Measurements from ENCODE around the gene VPS52. TPM values are rescaled to one million over a fixed set of nuclear protein-coding genes. Genes with fewer than 3 reads are reported as not detected.

Gene VPS52
- total and polyA plus RNA-seq, 5 donors: 31.1 to 39.1 (median 34.6) TPM

DNA sequence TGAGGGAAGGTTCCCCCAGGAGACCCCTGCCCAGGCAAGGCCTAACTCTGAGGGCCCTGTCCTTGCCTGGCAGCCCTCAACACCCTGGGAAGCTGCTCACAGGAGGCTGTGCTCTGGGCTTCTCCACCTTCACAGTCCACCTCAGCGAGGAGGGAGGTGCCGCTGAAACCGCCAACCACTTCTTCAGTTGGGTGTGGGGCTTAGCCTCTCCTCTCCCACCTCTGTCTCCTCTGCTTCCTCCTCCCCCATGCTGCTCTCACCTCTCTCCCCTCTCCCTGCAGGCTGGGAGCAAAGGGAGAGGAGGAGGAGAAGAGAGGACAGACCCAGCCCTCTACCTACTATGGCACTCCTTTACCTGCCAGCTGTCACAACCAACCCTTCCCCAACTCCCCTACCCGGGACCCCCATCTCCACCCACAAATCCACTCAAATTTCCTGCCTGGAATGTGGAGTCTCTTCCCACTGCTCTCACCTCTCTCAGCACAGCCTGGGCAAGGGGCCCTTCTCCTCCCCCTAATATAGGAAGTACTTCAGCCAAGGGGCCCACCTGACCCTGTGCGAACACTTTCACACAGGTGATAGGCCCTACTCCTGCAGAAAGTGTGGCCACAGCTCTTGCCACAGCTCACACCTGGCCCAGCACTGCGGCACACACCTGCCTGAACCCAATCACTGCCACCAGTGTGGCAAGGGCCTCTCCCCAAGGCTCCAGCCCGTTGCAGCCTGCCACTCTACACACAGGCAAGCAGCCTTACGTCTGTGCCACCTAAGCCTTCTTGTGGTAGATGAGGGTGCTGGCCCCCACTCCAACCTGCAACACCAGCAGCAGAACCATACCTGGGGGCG is 56.2 kb downstream of the VPS52 start:
- H3K27me3 ChIP-seq (ENCODE audit: control insufficient read depth, insufficient read depth): no peaks in the 10 kb centered on the region
- no peak for ATAC-seq
- intact Hi-C loops (cut with DNase I): no loop called here
- H3K27ac ChIP-seq (ENCODE audit: low read length): no peak overlapping the region
- DNase-seq: no peak
- H3K9me3 ChIP-seq (ENCODE audit: control insufficient read depth, low read length): no peaks in the 10 kb centered on the region
- no peak overlapping the region for H3K4me3 ChIP-seq (ENCODE audit: low read length)
- WGBS: 77% methylated on average over 9 of the region's 9 CpGs
- H3K4me1 ChIP-seq (ENCODE audit: control insufficient read depth, insufficient read depth, low read length): no peaks in the 10 kb centered on the region

DNA sequence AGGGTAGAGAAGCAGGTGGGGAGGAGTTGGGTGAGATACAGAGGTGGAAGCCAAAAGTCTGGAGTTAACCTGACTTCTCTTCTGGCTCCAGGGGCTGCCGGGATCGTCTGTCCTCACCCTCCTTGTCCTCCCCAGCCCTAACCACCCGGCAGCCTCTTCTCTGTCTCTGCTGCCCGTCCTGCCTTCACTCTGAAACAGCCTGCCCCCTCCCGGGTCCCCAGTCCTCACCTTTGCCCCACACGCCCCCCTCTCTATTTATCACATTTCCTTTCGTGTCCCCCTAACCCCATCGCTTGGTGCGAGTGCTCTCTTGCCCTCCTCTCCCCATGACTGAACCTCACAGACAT is 57.7 kb downstream of the VPS52 start:
- no peak overlapping the region for H3K27ac ChIP-seq (ENCODE audit: low read length)
- H3K27me3 ChIP-seq (ENCODE audit: control insufficient read depth, insufficient read depth): no peaks in the 10 kb centered on the region
- intact Hi-C loops (cut with DNase I): no loop called here
- DNase-seq (peak in 1 of 3 donors; percentile 40), ATAC-seq (peak in 1 of 2 donors; percentile 15)
- peak overlapping the region; percentile 62 for H3K4me3 ChIP-seq (ENCODE audit: low read length)
- H3K4me1 ChIP-seq (ENCODE audit: control insufficient read depth, insufficient read depth, low read length): no peaks in the 10 kb centered on the region
- H3K9me3 ChIP-seq (ENCODE audit: control insufficient read depth, low read length): no peaks in the 10 kb centered on the region
- 14% methylated on average over 9 of the region's 9 CpGs for WGBS

DNA sequence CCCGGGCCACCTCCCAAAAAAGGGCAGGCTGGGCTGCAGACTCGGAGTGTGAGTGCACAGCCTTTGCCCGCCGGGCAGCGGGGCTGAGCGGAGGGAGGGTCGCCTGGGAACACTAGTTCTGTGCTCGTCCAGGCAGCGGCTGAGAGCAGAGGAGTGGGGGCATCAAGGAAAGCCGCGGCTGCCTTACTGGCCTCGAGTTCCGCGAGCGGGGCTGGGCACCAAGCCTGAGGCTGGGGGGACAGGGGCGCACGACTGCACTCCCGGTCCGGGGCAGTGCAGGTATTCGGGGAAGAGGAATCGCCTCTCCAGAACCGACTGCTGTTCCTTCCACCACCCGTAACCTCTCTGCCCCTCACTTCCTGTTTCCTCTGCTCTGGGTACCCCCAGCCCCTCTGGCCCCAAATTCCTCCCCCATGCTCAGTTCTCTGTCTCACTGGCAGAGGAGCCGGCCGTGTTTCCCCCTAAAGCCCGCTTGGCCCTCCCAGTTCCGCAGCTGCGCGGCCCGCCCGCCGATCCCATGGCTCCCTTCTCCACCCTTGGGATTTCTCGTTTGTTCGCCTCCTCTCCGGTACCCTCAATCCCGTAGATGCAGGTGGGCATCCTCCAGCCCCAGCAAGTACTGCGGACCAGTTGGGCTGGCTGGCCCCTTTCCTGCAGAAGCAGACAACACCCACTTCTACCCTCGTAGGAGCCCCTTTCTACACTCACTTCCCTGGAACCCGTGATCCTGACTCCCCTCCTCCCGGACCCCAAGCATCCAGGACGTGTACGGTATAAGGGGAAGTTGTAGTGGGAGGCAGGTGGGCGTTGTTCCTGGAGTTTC is 58.3 kb downstream of the VPS52 start:
- H3K9me3 ChIP-seq (ENCODE audit: control insufficient read depth, low read length): no peaks in the 10 kb centered on the region
- no peaks in the 10 kb centered on the region for H3K4me1 ChIP-seq (ENCODE audit: control insufficient read depth, insufficient read depth, low read length)
- peak; percentile 42 to 47 for ATAC-seq
- peak overlapping the region; percentile 62 for H3K4me3 ChIP-seq (ENCODE audit: low read length)
- intact Hi-C loops (cut with DNase I): no loop called here
- no peak overlapping the region for H3K27ac ChIP-seq (ENCODE audit: low read length)
- H3K27me3 ChIP-seq (ENCODE audit: control insufficient read depth, insufficient read depth): no peaks in the 10 kb centered on the region
- under 1% methylated on average over 43 of the region's 43 CpGs for WGBS
- DNase-seq: peak; percentile 34 to 77 (median 76)

DNA sequence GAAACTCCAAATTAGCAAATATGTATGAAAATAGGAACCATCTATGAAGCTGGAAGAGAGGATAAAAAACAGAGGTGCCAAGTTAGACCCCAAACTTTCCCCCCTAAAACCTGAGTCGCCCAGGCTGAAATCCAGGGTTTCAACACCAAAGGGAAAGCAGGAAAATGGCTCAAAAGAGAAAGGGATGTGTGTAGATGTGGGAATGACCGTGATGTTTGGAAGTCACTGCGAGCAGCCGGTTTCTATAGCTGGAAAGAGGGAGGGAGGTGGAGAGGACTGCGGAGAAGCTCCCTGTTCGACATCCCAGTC is 58.9 kb downstream of the VPS52 start:
- WGBS: 4% methylated on average over 6 of the region's 6 CpGs
- DNase-seq (no peak), ATAC-seq (no peak)
- peak overlapping the region; percentile 62 for H3K4me3 ChIP-seq (ENCODE audit: low read length)
- no peaks in the 10 kb centered on the region for H3K27me3 ChIP-seq (ENCODE audit: control insufficient read depth, insufficient read depth)
- intact Hi-C loops (cut with DNase I): no loop called here
- H3K9me3 ChIP-seq (ENCODE audit: control insufficient read depth, low read length): no peaks in the 10 kb centered on the region
- no peak overlapping the region for H3K27ac ChIP-seq (ENCODE audit: low read length)
- no peaks in the 10 kb centered on the region for H3K4me1 ChIP-seq (ENCODE audit: control insufficient read depth, insufficient read depth, low read length)

- 81% methylated on average over 18 of the region's 18 CpGs for WGBS
- ATAC-seq: no peak
- intact Hi-C loops (cut with DNase I): no loop called here
Measured at GRCh38 chr6:33211666-33212422, 59.8 kb downstream of the VPS52 start.

GRCh38 chr6:33211136-33211535 is 60.5 kb downstream of the VPS52 start:
- Histone ChIP-seq H3K27ac (ENCODE audit: low read length) (no peak overlapping the region), H3K9me3 (ENCODE audit: control insufficient read depth, low read length) (no peaks in the 10 kb centered on the region), H3K4me3 (ENCODE audit: low read length) (no peak overlapping the region), H3K4me1 (ENCODE audit: control insufficient read depth, insufficient read depth, low read length) (no peaks in the 10 kb centered on the region), H3K27me3 (ENCODE audit: control insufficient read depth, insufficient read depth) (no peaks in the 10 kb centered on the region)
- 79% methylated on average over 17 of the region's 17 CpGs for WGBS
- ATAC-seq (no peak), DNase-seq (no peak)
- intact Hi-C loops (cut with DNase I): no loop called here

More at GRCh38 chr6:33211666-33212422, 59.8 kb downstream of the VPS52 start:
- Histone ChIP-seq H3K27ac (ENCODE audit: low read length) (no peak overlapping the region), H3K4me3 (ENCODE audit: low read length) (no peak overlapping the region), H3K9me3 (ENCODE audit: control insufficient read depth, low read length) (no peaks in the 10 kb centered on the region), H3K4me1 (ENCODE audit: control insufficient read depth, insufficient read depth, low read length) (no peaks in the 10 kb centered on the region), H3K27me3 (ENCODE audit: control insufficient read depth, insufficient read depth) (no peaks in the 10 kb centered on the region)
- DNase-seq: peak in 1 of 3 donors; percentile 15

- Histone ChIP-seq H3K27ac (ENCODE audit: low read length) (no peak overlapping the region), H3K27me3 (ENCODE audit: control insufficient read depth, insufficient read depth) (no peaks in the 10 kb centered on the region), H3K4me1 (ENCODE audit: control insufficient read depth, insufficient read depth, low read length) (peaks cover 6% of the 10 kb centered on the region), H3K9me3 (ENCODE audit: control insufficient read depth, low read length) (no peaks in the 10 kb centered on the region), H3K4me3 (ENCODE audit: low read length) (no peak overlapping the region)
- intact Hi-C loops (cut with DNase I): no loop called here
- WGBS: 91% methylated on average over 10 of the region's 10 CpGs
- no peak for DNase-seq
- ATAC-seq: no peak
Measured at GRCh38 chr6:33209856-33210255, 61.8 kb downstream of the VPS52 start.

- Histone ChIP-seq H3K27me3 (ENCODE audit: control insufficient read depth, insufficient read depth) (no peaks in the 10 kb centered on the region), H3K9me3 (ENCODE audit: control insufficient read depth, low read length) (no peaks in the 10 kb centered on the region), H3K4me1 (ENCODE audit: control insufficient read depth, insufficient read depth, low read length) (peaks cover 11% of the 10 kb centered on the region), H3K27ac (ENCODE audit: low read length) (peak within 1 kb of the TSS; percentile 72), H3K4me3 (ENCODE audit: low read length) (peak within 1 kb of the TSS; percentile 86)
- WGBS: under 1% methylated on average over 86 of the region's 86 CpGs
- ATAC-seq (peak; percentile 83 to 86), DNase-seq (peak; percentile 90 to 97 (median 96))
- intact Hi-C loops (cut with DNase I): no loop called here
Measured at GRCh38 chr6:33208091-33208967, 63.3 kb downstream of the VPS52 start, which contains the start of gene RING1. Gene RING1, plus strand, starts transcription at chr6:33208500. Its CDS starts 323 bp downstream, at chr6:33208823.

GRCh38 chr6:33207552-33208090 is 64.1 kb downstream of the VPS52 start:
- DNase-seq (peak; percentile 66 to 84 (median 84)), ATAC-seq (peak; percentile 13 to 31)
- H3K4me3 ChIP-seq (ENCODE audit: low read length): peak overlapping the region; percentile 86
- 1% methylated on average over 29 of the region's 29 CpGs for WGBS
- peaks cover 11% of the 10 kb centered on the region for H3K4me1 ChIP-seq (ENCODE audit: control insufficient read depth, insufficient read depth, low read length)
- no peaks in the 10 kb centered on the region for H3K27me3 ChIP-seq (ENCODE audit: control insufficient read depth, insufficient read depth)
- peak overlapping the region; percentile 38 for H3K27ac ChIP-seq (ENCODE audit: low read length)
- H3K9me3 ChIP-seq (ENCODE audit: control insufficient read depth, low read length): no peaks in the 10 kb centered on the region
- intact Hi-C loops (cut with DNase I): no loop called here
